Lower leg skin (tissue), 4 donors: ENCODE results near the gene TSHZ2. TPM values are rescaled to one million over a fixed set of nuclear protein-coding genes. Genes with fewer than 3 reads are reported as not detected.

Experiments used
- DNase-seq, 2 donors: peaks; one replicate each; pipeline ENCODE4 v3.0.0-alpha.2; 2019; ENCODE audit warnings: low spot score in 2 of 2
- H3K4me3 ChIP-seq: fragments of 200-600 bp; sonication (generic); 2 replicates; pipeline ENCODE4 v1.5.1; 2017; ENCODE audit warnings: mild to moderate bottlenecking, low read depth; ENCODE audit not compliant: poor library complexity, severe bottlenecking
- POLR2A ChIP-seq, 2 donors: fragments of 450-650 bp; IDR thresholded peaks; one replicate each; pipeline ENCODE4 v1.6.1; 2016 to 2017; ENCODE audit warnings: antibody characterized with exemption in 2 of 2, mild to moderate bottlenecking in 1 of 2, moderate library complexity in 1 of 2
- WGBS, 2 donors: methylation state at CpG; one replicate each; pipeline ENCODE4 v1.1.5; 2018; 5-methylcytosine and 5-hydroxymethylcytosine counted together
- intact Hi-C: fragments of 100-400 bp; cut with DNase I; formaldehyde crosslinking; loops from one replicate; pipeline ENCODE4 v1.15.0; 2023; ENCODE audit warnings: low total_unique reads
- total RNA-seq, 4 donors: library from RNA; depleted of rRNA; stranded (reverse); fragments of >200 nt; gene quantifications; one replicate each; pipeline ENCODE4 v1.1.0, GENCODE V29; 2016
- TF ChIP-seq, protein P1 (sequence below), 3 donors: fragments of 450-650 bp; IDR thresholded peaks; one replicate each; pipeline ENCODE4 v1.5.1; 2016; ENCODE audit warnings: antibody characterized with exemption in 3 of 3, mild to moderate bottlenecking in 3 of 3, moderate library complexity in 2 of 3

The TSHZ2 gene
- total RNA-seq, 4 donors from 2014 or later, result 8.1 to 25.7 (median 10.5) TPM

DNA sequence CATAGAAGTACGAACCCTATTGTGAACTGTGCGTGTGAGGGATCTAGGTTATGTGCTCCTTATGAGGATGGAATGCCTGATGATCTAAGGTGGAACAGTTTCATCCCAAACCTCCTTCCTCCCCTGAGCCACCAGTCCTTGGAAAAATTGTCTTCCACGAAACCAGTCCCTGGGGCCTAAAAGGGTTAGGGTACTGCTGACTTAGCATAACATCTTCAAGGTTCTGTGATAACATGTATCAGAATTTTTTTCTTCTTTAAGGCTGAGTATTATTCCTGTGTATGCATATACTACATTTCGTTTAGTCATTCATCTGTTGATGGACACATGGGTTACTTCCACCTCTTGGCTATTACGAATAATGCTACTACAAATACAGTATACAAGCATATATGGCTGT, 80.2 kb downstream of the TSHZ2 start:
- H3K4me3 ChIP-seq, result no peak overlapping the region
- TF ChIP-seq, protein P1, sequence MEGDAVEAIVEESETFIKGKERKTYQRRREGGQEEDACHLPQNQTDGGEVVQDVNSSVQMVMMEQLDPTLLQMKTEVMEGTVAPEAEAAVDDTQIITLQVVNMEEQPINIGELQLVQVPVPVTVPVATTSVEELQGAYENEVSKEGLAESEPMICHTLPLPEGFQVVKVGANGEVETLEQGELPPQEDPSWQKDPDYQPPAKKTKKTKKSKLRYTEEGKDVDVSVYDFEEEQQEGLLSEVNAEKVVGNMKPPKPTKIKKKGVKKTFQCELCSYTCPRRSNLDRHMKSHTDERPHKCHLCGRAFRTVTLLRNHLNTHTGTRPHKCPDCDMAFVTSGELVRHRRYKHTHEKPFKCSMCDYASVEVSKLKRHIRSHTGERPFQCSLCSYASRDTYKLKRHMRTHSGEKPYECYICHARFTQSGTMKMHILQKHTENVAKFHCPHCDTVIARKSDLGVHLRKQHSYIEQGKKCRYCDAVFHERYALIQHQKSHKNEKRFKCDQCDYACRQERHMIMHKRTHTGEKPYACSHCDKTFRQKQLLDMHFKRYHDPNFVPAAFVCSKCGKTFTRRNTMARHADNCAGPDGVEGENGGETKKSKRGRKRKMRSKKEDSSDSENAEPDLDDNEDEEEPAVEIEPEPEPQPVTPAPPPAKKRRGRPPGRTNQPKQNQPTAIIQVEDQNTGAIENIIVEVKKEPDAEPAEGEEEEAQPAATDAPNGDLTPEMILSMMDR (IDR thresholded peaks at IDR 0.05), result no peak
- TF ChIP-seq POLR2A (IDR thresholded peaks at IDR 0.05), result no peak
- 96 to 98% methylated on average over 5 of the region's 5 CpGs for WGBS, 2 donors
- no peak for DNase-seq
- intact Hi-C loops, result no loop called here

DNA sequence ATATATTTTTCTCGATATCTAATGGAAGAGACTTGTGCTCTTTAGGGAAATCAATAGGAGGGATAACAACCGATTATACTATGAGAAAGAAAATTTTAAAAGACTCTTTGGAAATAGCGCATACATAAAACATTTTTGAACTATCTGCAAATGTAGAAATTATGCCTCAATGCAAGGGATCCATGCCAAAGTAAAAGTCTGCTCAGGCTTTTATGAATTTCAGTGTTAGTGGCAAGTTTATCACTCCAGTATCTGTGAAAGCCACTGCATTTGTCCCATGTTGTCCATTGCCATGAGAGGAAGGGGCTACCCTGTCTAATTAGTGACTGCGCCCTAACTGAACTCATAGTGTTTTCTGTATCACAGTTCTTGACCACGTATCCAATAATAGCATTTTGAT, 81.4 kb downstream of the TSHZ2 start:
- 82% methylated on average over 5 of the region's 5 CpGs for WGBS, 2 donors
- DNase-seq, result no peak
- no peak for TF ChIP-seq POLR2A (IDR thresholded peaks at IDR 0.05)
- TF ChIP-seq, protein P1 (IDR thresholded peaks at IDR 0.05), result no peak
- H3K4me3 ChIP-seq, result no peak overlapping the region
- intact Hi-C loops, result no loop called here

DNA sequence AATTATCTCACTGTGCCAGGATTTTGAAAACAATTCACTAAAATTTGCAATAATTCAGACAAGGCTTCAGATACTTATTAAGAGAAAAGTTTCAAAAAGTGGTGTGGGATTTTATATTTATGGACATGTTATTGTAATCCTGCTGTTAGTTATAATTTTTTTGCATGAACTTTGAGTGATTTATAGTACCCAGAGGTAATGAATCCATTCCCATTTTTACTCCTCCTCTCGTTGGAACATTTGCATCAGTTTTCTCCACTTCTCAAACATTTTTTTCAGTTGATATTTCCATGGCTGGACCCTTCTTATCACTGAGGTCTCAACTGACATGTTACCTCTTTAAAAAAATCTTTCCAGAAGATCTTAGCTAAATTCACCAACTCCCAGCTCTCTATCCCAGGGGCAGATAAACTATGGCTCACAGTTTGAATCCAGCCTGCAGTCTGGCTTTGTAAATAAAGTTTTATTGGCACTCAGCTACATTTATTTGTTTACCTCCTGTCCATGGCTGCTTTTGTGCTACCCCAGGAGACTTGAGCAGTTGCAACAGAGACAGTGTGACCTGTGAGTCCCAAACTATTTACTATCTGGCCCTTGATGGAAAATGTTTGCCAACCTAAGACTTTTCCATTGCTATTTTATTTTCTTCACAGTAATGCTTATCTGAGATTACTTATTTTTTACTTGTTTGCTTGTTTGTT, 83.4 kb downstream of the TSHZ2 start:
- TF ChIP-seq POLR2A (IDR thresholded peaks at IDR 0.05), result no peak
- TF ChIP-seq, protein P1 (IDR thresholded peaks at IDR 0.05), result no peak
- no peak for DNase-seq
- intact Hi-C loops, result no loop called here
- 29 to 44% methylated on average over 1 of the region's 1 CpG for WGBS, 2 donors
- H3K4me3 ChIP-seq, result no peak overlapping the region

DNA sequence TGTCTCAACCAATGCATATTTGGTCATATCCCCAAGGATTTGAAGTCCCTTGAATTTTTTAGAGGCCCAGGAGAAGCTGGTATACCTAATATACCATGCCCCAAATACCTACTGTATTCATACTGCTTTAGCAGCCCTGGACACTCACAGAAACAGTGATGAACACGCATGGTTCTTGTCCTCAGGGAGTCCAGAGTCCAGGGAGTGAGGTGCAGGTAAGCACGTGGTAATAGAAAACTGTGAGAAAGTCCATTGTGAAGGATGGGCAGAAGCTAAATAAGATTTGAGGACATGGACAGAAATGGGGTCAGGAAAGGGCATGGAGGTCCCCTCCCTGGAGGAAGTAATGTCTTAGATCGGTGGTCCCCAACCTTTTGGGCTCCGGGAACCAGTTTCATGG, 85.4 kb downstream of the TSHZ2 start:
- intact Hi-C loops, result no loop called here
- 96% methylated on average over 4 of the region's 4 CpGs for WGBS, 2 donors
- TF ChIP-seq POLR2A (IDR thresholded peaks at IDR 0.05), result no peak
- TF ChIP-seq, protein P1 (IDR thresholded peaks at IDR 0.05), result no peak
- no peak overlapping the region for H3K4me3 ChIP-seq
- no peak for DNase-seq

DNA sequence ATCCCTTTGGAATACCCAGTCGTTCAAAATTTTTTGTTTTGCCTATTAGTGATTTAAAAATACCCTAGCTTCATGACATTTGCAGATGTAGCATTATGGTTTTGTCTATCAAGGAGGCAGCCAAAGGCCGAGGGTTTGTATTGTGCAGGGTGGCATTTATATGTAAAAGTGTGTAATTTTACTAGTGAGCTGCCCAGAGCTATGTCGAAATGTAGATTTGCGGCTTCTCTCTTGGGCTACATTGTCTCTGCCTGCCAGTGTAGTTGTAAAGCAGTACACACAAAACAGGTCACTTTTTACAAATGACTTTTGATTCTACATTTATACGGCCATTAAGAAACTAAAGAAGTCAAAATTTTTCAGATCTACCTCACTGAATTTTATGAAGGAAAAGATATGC, 87.7 kb downstream of the TSHZ2 start:
- intact Hi-C loops, result no loop called here
- no peak overlapping the region for H3K4me3 ChIP-seq
- WGBS, 2 donors, result 87 to 89% methylated on average over 5 of the region's 5 CpGs
- TF ChIP-seq, protein P1 (IDR thresholded peaks at IDR 0.05), result no peak
- TF ChIP-seq POLR2A (IDR thresholded peaks at IDR 0.05), result no peak
- DNase-seq, result no peak
